ENCODE measurements around the gene OSBP2. TPM values are rescaled to one million over a fixed set of nuclear protein-coding genes. Genes with fewer than 3 reads are reported as not detected.
A peak's percentile ranks its signal among the peaks of the same experiment; 100 is the strongest.
"Not testable (repeated sequence)": the region's sequence is repeated elsewhere in the genome, so short reads cannot be mapped to it uniquely, and the experiment has no call there.

Gene OSBP2
- total RNA-seq, 1 donor from 2014 or later, result 11.1 TPM

DNA sequence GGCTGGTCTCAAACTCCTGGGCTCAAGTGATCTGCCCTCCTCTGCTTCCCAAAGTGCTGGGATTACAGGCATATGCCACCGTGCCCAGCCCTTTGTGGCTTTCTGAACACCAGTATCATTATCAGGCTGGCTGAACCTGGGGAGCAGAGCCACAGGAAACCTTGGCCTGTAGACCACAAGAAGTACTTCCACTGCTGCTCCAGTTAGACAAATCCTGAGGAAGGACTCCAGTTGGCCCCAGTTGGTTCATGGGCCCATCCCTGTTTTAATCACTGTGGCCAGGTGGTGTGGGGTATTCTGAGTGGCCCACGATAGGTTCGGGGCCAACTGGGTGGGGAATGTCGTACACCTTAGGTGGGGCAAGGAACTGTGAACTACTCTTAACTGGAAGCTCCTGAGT is 21.5 kb upstream of the OSBP2 start:
- DNase-seq (ENCODE audit: missing footprints) (no peak), ATAC-seq (no peak)
- intact Hi-C loops (cut with DNase I), result no loop called here

DNA sequence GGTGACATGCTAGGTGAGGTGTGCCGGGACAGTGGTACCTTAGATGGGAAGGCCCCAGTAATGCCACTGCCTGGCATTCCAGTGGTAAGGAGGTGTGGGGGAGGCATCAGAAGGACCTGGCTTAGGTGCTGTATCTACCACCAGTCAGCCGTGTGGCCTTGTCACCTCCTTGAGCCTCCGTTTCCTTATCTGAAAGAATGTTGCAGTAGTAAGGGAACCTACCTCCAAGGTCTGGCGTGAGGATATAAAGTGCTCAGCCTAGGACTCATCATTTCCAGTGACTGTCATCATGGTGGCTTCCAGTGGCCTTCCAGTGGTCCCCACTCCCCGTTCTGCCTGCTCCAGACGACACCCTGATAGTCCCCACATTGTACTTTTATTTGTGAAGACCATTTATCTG is 20.2 kb upstream of the OSBP2 start:
- ATAC-seq, result no peak
- intact Hi-C loops (cut with DNase I), result no loop called here
- no peak for DNase-seq (ENCODE audit: missing footprints)

DNA sequence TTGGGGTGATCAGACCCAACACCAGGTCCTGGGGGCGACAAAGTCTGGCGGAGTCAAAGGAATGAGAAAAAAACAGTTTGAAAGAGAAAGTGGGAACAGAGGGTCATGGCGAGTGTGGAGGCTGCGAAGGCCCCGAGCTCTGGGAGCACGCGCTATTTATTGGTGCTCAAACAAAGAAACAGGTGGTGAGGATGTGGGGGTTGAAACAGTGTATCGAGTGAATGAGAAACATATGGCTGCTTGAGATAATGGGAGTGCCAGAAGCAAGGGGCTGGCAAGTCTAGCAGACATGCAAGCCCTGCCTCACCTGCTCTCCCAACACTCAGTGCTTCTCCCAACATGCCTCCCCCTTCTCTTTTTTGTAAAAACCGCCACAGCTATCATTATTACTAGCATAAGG is 19.2 kb upstream of the OSBP2 start:
- intact Hi-C loops (cut with DNase I), result no loop called here
- ATAC-seq, result no peak
- DNase-seq (ENCODE audit: missing footprints), result no peak

DNA sequence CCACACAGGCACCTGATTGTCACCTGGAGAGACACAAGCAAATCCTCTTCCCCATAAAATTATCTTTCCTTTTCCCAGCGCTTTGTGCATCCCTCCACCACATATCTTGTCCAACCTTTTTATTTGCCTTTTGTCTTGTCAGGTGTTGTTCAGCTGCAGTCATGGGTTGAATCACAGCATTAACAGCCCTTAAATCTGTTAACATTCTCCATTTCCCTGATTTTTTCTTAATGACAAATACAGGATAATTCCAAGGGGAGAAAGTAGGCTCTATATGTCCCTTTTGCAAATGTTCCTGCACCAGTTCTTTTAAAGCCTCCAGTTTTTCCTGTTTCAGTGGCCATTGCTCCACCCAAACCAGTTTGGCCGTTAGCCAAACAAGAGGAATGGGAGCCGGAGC is 18.1 kb upstream of the OSBP2 start:
- intact Hi-C loops (cut with DNase I); DNase-seq (ENCODE audit: missing footprints); ATAC-seq: not testable (repeated sequence)

DNA sequence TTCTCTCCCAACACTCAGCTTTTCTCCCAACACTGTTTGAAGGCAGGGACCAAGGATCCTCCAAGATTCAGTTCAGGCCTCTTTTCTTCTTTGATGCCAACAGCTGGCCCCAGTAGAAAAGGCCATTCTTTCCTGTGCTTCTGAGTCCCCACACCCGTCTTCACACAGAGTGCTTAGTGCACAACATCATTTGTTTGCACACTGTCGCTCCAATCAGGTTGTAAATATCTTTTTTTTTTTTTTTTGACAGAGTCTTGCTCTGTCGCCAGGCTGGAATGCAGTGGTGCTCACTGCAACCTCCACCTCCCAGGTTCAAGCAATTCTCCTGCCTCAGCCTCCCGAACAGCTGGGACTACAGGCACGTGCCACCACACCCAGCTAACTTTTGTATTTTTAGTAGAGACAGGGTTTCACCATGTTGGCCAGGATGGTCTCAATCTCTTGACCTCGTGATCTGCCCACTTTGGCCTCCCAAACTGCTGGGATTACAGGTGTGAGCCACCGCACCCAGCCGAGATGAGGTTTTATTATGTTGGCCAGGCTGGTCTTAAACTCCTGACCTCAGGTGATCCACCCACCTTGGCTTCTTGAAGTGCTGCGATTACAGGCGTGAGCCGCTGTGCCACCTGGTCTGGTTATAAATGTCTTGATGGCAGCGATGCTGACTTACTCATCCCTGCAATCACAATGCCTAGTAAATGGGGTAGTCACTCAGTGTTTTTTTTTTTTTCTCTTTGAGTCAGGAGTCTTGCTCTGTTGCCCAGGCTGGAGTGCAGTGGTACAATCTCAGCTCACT is 14.6 kb upstream of the OSBP2 start:
- intact Hi-C loops (cut with DNase I); ATAC-seq; DNase-seq (ENCODE audit: missing footprints): not testable (repeated sequence)

DNA sequence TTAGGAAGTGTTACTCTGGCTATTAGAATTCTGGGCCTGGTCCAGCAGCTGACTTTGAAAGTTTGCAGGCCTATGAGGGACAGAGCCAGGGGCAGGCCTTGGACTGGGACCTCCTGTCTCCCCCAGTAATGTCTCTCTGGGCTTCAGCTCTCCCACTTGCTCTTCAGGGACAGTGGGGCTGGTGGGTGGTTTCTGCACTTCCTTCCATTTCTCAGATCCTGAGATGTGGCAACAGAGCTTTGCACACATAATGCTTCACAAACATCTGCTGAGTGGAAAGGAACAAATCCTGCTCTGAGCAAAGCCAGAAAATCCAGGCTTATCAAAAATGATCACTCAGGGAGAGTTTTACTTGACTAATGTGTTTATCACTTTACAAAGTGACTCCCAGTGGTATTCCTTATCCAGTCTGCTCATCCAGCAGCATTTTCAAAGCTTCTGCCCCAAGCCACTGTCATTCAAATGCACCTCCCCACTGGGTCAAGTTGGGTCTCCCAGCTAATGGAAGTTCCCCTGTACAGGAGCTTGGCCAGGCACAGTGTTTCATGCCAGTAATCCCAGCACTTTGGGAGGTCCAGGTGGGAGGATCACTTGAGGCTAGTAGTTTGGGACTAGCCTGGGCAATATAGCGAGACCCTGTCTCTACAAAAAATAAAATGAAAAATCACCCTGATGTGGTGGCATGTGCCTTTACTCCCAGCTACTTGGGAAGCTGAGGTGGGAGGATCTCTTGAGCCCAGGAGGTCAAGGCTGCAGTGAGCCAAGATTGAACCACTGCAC is 13.5 kb upstream of the OSBP2 start:
- DNase-seq (ENCODE audit: missing footprints) (no peak), ATAC-seq (peak; percentile 37)
- intact Hi-C loops (cut with DNase I), result no loop called here

DNA sequence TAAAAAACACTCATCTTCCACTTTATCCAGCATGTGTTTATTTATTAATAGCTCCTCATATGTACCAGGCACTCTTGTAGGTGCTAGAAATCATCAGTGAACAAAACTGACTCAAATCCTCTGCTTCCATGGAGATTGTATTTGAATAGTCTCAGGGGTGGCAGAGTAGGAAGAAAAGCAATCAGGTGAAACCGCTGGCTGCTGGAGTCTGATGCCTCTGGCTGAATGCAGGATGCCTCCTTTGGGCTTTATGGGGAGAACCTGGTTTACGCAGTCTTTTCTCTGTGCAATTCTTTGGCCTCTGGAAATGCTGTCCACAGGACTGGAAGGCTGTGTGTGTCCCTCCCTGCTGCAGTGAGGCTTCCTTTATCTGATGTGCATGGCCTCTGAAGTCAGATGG is 12.8 kb upstream of the OSBP2 start:
- intact Hi-C loops (cut with DNase I), result no loop called here
- DNase-seq (ENCODE audit: missing footprints) (no peak), ATAC-seq (no peak)

DNA sequence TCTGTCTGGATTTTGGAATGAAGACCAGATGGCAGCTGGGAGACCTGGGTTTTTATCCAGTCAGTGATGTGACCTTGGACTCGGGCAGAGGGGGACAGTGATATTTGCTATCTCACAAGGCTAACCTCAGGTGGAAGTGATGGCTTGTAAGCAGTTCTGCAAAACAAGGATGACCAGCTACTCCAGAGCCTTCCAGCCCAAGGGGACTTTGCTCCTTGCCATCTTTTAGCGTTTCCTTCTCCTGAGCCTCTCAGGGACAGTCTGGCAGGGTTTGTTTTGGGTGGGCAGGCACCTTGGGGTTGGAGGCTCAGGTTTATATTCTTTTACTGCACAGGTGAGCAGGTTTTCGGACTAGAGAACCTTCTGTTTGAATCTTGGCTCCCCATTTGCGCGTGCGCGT is 9.5 kb upstream of the OSBP2 start:
- no peak for ATAC-seq
- intact Hi-C loops (cut with DNase I), result no loop called here
- DNase-seq (ENCODE audit: missing footprints), result no peak

DNA sequence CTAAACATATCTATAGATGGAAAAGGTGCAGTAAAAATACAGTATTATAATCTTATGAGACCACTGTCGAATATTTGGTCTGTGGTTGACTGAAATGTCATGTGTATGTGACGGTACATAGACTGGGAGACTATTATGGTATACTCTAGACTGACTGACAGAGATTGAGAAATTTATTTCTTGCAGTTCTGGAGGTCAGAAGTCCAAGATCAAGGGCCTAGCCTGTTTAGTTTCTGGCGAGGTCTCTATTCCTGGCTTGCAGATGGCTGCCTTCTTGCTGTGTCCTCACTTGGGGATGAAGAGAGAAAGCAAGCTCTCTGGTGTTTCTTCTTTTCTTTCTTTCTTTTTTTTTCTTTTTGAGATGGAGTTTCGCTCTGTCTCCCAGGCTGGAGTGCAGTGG is 7.3 kb upstream of the OSBP2 start:
- ATAC-seq (no peak), DNase-seq (ENCODE audit: missing footprints) (no peak)
- intact Hi-C loops (cut with DNase I), result no loop called here

DNA sequence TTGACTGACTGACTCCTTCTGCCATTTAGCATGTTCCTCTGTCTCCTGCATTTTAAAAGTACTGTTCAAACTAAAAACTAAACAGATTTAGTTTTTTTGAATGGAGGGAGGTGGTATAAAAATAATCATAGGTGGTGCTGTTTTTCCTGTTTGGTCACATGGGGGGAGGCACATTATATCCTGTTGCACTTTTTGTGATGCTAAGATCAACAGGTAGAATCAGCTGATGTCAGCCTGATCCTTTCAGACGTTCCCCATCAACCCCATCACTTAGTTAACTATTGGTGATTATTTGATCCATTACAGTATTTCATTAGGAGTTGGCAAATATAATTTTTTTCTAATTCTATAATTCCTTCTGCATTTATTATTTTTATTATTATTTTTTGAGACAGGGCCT is 5.1 kb upstream of the OSBP2 start:
- intact Hi-C loops (cut with DNase I), result no loop called here
- DNase-seq (ENCODE audit: missing footprints) (no peak), ATAC-seq (no peak)

DNA sequence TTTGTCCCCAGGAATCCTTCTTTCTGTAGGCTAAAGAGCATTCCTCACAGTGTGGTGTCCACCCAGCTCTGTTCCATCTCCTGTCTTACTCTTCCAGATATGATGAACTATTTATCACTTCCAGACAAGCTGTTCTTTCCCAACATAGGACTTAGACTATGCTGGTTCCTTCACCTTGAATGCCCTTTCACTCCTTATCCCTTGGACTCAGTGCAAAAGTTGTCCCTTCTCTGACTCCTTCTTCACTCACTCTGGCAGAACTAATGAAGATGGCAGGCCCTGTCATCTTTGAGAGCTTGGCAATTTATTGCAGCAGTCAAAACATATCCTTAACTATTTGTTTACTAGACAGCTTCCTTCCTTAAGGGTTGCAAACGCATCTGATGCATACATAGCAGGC is 3.5 kb upstream of the OSBP2 start:
- intact Hi-C loops (cut with DNase I), result no loop called here
- no peak for DNase-seq (ENCODE audit: missing footprints)
- ATAC-seq, result no peak

DNA sequence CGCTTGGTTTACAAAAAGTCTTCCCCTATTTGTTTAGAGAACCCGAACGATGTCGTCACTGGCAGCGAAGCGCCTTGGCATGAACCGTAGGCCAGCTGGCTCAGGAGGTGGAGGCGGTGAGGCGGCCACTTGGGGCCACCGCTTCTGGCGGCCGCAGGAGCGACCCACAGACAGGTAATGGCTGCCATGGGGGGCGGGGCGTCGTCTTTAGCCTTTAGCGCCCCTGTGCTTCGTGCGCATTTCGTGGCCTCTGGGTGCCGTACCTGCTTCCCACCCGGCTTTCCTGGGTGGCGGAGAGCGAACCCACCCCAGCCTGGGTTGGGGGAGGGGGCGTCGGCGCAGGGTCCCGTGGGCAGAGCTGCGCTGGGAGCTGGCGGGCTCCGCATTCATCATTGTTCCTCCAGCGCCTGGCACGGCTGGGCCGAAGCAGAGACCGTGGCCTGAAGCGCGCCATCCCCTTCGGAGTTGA is 469 bp upstream of the OSBP2 start:
- ATAC-seq (peak; percentile 53), DNase-seq (ENCODE audit: missing footprints) (no peak)
- intact Hi-C loops (cut with DNase I), result no loop called here

DNA sequence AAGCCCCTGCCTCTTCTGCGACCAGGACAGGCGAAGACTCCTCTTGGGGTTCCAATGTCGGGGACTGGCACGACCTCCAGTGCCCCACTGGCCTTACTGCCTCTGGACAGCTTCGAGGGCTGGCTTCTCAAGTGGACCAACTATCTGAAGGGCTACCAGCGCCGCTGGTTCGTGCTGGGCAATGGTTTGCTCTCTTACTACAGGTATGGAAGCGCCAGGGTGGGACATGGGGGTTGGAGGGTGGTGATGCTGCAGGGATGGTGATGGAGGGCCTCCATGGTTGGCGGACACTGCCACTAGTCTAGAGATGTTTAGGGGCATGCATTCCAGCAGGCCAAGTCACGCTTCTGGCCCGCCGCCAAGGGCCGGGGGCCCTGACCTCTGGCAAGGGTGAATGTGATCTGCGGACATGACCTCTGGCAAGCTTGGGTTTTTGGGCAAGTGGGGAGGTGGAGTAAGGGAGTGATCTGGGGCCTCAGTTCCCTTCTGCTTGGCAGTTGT is 727 bp downstream of the OSBP2 start:
- ATAC-seq (no peak), DNase-seq (ENCODE audit: missing footprints) (no peak)
- intact Hi-C loops (cut with DNase I), result no loop called here

DNA sequence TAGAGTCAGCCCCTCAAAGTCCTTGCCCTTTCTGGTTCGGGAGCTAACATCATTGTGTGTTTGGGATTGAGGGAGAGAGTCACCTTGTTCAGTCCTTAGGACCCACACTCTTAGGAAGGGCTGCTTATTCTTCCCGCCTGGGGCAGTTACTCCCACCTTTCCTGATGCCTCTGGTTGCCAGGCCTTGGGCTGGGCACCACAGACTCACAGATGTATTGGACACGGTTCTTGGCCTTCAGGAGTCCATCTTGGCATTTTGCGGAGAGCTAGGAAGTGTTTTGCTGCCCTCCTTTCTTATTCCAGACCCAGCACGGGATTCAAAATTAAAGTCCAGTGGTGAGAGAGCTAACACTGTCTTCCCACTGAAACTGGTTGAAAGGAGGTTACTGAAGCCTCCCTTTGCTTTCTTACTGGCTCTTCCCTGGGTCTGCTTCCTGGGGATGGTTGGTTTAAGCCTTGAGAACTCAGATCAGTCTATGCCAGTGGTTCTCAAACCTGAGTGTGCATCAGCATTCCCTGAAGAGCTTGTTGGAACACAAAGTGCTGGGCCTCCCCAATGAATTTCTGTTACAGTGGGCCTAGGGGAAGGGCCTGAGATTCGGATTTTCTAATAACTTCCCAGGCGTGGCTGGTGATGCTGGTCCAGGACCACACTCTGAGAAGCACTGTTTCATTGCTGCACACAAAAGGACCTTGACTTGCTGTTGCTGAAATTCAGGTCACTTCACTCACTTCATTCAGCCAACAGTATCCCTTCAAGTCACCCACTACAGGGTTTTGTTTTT is 1.4 kb downstream of the OSBP2 start:
- DNase-seq (ENCODE audit: missing footprints) (no peak), ATAC-seq (no peak)
- intact Hi-C loops (cut with DNase I), result no loop called here

DNA sequence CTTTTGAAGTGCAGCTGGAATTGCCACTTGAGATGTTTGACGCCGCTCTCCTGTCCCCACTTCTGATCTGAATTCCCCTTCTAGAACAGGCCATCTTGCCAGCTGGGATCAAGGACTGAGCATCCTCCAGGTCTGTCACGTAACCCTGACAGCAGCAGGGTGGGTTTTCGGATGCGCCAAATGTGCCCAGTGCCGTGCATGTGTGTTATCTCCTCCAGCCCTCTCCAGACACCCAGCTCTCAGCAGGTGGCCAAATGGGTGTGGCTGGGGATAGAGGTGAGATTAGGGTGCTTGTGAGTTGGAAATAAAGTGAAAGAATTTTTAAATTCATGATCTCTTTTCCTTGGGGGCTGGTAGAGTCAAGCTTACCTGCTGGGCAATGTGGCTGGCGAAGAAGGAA is 3.3 kb downstream of the OSBP2 start:
- ATAC-seq, result no peak
- DNase-seq (ENCODE audit: missing footprints), result no peak
- intact Hi-C loops (cut with DNase I), result no loop called here

DNA sequence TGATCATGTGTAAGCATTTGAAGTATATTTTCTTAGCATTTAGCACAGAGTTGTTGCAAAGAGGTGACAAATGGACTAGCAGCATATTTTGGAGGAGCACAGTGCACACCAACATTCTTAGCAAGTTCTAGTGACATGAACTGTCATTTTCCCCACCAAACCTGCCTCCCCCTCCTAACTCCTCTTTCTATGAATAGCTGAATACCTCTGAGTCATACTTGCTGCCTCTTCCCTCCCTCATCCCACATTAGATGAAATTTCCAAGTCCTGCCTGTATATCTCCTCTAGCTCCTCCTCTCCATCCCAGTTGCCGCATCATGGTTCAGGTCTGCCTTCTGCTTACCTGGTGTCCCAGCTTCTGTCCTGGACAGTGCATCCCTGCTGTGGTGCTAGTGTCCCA is 7.2 kb downstream of the OSBP2 start:
- intact Hi-C loops (cut with DNase I), result no loop called here
- ATAC-seq (no peak), DNase-seq (ENCODE audit: missing footprints) (no peak)

DNA sequence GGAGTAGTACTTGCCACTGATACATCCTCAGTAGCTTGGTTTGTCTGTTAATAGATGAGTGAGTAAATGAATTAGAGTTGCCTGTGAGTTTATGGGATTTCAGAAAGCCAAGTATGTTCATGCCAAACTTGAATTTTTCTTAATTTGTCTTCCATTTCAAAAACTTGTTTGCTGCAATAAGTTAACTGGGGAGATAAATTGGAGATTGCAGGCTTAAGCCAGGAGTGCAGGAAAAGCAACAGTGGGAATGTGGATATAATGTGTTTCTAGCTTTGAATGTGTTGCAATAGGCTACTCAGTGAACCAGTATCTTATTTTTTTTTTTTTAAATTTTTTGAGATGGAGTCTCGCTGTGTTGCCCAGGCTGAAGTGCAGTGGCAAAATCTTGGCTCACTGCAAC is 8.2 kb downstream of the OSBP2 start:
- intact Hi-C loops (cut with DNase I), result no loop called here
- ATAC-seq (no peak), DNase-seq (ENCODE audit: missing footprints) (no peak)

DNA sequence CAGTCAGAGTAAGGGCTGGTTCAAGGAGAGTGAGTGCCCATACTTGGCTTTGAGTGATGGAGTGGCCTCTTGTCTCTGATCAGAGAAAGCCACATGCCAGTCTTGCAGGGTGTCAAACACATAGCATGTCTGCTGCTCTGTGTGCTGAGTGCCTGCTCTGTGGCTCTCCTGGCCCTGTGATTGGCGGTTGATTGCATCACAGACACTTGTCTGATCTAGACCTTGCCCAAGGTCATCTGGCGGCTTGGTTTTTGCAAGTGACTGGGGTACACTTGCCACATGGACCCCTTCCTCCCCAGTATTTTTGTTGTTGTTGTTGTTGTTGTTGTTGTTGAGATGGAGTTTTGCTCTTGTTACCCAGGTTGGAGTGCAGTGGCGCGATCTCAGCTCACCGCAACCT is 10.3 kb downstream of the OSBP2 start:
- no peak for ATAC-seq
- DNase-seq (ENCODE audit: missing footprints), result no peak
- intact Hi-C loops (cut with DNase I), result no loop called here
